DMS114 treated with DMSO at 0.1 percent for 48 hours (cell line): ENCODE results near the gene TSSK6.
"Not testable (repeated sequence)": the region's sequence is repeated elsewhere in the genome, so short reads cannot be mapped to it uniquely, and the experiment has no call there.

ENCODE experiments used
- DNase-seq: peaks from one replicate; lab custom pipeline; 2025; ENCODE audit not compliant: unreplicated experiment; lab: John Stamatoyannopoulos, UW

Gene TSSK6

DNA sequence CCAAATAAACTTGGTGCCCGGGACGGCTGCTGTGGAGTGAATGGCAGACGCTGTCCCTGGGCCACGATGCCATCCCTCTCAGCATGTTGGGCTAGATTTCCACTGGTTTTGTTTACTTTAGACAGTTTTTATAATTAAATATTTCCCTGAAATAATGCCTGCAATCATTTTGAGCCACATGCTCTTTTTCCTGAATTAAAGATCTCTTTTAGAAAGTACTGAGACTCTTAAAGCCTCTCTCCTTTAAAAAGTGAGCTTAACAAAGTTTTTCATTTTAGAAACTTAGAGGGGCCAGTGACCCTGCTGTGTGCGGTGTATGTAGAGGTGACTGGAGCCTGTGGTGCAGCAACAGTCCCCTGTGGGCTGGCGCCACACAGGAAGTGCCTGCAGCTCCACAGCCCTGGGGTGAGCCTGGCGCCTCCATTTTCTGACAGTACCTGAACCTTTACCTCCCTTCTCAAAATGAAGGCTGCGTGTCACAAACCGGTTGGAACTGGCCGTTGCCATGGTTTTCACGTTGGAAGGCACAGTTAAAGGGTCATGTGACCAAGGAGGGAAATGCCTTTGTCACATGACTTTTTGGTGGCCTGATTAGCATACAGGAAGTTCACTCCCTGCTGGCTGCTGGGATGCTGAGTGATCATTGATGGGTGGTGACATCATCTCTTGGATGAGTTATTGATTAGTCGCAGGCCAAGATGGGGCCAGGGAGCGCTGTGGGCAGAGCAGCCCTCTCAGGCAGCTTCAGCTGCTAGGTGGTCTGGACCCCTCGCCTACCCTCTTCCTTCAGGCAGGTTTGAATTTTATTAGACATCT, 26.3 kb downstream of the TSSK6 start:
- DNase-seq: peak; percentile 23

DNA sequence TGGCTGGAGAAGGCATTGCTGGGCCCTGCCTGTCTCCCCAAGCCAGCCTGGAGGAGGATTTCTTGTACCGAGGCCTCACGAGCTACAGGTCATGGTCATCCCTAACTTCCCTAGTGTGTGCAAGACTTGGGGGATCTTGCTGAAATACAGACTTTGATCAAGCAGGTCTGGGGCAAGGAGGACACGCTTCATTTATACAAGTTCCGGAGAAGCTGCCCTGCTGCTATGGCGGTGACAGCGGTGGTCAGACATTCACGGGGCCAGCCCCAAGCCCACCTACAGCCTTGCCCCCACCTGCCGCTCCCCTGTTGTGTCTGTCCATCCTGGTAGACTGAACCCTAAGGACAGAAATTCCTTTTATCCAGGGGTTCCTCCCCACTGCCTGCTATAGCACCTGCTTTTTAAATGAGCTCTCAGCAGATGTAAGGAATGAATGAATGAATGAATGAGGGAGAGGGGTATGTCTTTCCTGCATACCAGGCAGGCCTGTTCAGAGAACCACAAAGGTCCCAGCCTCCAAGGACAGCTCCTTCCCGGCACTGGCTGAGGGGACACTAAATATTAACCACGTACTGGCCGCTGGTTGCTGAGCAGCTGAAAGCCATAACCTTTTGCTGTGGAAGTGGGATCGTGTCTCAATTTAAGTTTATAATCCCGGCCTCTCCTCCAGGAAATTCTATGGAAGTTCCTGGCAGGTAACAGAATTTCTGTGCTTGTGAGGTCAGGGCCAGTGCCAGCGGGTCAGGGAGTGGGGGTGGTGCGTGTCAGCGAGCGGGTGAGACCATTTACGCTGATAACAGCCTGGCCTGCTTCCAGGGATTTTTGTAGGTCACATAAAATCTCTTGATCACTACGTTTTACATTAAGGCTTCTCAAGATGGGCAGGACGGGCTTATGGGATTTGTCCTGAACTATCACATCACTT, 27.1 kb downstream of the TSSK6 start:
- DNase-seq: no peak

DNA sequence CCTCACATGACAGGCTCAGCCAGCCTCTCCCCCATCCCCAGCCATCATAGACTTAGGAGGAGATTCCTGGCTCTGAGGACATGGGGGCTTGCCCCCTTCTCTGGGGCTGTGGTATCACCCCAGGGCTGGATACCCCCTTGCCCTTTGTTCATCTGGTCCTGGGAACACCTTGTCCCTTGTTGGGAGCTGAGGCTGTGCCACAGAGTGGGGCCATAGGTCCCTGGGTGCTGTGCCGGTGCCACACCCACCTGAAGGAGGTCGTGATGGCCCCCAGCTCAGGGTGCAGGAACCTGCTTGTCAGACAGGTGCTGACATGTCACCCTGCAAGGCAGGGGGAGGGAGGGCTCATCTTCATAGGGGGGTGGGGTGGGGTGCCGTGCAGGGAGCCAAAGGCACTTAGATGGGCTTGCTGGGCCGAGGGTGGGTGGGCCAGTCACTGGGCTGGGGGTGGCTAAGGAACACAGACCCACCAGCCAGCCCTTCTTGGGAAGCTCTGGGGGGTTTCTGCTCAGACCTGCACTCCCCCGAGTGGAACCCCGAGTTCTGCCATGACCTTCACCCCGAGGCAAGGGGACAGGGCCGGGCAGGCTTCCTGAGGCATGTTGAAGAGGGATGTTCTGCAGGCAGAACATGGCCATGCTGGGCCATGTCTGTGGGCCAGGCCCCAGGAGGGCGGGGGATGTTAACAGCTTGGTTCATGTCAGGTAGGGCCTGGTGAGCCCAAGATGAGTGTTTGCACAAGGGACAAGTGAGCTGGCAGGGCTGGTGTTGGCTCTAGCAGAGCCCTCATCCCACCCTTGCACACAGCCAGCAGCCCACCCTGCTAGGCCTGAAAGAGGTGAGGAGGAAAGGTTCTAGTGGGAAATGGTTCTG, 28.0 kb downstream of the TSSK6 start:
- no peak for DNase-seq

DNA sequence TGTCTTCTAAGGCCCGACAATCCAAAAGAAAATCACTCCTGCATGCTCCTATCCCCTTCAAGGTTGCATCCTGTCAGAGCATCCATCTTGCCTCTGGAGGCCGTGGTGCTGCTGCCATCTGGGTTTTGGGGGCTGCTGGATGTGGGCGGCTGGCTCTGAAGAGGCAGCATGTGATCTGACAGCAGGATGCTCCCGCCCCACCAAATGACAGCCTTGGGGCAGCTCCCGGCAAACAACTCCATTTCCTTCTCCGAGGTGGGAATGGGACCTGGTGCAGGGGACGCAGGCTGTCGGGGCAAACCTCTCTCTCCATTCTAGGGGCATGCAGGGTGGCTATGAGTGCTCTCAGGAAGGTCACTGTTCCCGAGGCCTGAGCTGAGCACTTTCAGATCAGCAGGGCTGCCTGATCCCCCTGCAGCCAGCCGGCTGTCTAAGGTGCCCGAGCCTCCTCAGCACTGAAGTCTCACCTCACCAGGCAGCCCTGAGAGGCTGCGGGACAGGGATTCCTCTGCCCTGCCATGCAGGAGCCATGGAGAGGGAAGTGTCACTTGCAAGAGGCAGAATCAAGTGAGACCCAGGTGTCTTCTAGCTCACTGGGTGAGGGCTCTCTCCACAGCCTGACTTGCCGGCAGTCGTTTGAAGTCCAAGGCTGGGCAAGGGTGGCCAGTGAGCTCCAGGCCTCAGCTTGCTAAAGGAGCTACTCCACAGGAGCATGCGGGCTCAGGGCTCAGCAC, 28.8 kb downstream of the TSSK6 start:
- DNase-seq: no peak

DNA sequence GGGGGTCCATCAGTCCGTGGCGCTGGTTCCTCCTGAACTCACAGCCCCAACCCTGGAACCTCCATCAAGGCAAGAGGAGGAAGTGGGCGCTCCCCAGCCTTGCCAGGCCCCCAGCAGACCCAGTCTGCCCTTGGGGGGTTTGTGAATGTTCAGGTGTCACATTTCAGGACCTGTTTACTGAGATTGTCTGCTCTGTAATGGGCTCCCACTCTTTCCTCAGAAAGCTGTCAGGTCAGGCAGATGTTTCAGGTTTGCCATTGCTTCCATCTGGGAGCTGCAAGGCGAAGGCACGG, 29.4 kb downstream of the TSSK6 start:
- DNase-seq: no peak

DNA sequence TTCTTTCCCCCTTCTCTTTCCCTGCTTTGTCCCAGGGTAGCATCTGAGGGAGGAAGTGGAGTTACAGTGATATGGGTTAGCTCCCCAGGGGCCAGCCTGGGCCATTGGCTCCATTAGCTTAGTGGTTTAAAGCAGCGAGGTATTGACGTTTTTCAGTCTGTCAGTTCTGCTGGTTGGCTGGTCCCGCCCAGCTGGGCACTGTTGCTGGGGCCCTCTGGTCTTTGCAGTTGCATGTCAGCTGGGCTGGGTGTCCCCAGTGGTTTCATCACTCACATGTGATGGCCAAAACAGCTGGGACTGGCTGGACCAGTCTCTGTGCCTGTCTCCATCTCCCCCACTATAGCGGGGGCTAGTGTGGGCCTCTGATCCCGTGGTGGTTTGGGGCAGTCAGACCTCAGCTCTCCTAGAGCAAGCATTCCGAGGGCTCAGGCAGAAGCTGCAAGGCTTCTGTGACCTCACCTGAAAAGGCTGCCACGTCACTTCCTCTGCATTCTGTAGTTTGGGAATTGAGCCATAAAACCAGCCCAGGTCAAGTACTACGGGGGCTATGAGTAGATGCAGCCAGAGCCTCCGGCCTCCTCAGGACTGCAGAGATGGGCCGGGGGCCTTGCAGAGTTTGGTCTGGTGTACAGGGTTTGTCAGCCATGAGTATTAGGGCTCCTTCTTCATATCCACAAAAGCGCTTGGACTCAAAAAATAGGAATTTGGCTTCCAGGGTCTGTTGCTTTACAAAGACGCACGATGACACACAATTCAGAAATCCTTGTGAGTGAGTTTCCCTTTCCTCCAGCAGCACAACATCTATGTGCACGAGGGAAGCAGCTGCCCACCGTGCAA, 30.0 kb downstream of the TSSK6 start:
- DNase-seq: no peak

DNA sequence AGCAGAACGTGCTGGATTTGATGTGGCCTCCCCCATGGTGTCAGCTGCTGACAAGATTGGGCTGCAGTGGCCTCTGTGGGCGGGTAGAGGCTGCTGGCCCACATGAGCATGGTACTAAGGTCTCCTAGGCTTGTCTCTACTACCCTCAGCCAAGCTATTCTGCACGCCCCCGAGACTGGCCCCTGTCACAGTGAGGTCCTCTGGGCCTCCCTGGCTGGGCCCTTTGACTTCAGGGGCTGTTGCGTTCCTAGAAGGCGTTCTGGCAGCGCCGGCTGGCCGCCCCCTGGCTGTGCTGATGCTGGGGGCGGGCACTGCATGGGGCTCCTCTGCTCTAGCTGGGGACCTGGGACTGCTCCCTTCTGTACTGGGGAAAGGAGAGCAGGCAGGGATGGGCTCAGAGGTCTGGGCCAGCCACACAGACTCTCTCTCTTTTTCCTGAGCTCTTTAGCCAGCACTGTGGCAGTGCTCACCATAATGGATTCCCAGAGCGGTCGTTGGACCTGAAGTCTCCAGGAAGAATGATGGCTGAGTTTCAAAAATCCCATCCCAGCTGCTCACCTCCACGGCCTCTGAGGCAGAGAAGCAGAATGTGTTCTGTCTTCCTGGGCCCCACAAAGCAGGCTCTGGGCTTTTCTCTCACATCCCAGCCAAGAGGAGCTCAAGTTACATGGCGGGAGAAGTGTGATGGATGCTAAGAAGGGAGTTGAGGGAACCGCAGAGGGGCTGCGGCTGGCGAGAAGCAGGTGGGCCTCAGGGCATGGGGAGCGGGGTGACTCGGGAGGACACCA, 32.3 kb downstream of the TSSK6 start:
- no peak for DNase-seq

DNA sequence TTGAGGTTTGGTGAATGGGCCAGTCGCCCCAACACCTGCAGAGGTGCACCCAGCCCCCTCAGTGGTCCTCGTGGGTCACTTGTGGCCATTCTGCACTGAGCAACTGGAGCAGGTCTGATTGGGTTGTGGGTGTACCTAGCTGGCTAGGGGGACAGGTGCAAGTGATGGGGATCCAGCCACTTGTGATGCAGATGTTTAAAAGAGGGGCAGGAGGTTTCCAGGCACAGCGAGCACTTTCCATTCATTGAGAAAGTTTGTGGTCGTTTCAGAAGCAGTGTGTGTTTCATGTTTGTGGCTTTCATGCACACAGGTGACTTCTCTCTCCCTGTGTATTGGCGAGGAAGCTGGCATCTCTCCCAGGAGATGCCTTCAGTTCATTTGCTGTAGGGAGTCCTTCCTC, 34.7 kb downstream of the TSSK6 start:
- no peak for DNase-seq

DNA sequence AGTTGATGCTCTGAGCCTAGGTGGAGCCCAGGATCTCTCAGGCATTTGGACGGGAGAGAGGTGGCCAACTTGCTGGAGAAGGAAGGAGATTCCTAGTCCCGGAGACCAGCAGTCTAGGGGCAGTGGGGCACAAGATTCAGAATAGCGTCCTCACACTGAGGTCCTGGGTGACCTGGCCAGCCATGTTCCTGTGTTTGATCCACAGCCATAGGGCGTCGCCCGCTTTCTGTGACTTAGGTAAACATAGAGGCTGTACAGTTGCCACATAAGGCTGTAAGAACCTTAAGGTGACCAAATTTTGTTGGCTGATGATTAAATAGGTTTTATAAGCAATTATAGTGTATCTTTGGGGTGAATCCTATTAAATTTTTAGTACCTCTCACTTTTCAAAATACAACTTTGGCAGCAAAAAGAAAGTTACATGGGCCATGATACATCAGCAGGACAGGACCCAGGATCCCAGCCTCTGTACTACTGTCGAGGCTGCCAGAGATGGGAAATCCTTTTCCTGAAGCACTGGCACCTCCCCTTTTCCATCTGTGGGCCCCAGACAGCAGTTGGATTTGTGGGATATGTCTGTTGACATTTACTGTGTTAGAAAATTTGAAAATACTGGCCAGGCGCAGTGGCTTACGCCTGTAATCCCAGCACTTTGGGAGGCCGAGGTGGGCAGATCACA, 37.5 kb downstream of the TSSK6 start:
- DNase-seq: no peak

DNA sequence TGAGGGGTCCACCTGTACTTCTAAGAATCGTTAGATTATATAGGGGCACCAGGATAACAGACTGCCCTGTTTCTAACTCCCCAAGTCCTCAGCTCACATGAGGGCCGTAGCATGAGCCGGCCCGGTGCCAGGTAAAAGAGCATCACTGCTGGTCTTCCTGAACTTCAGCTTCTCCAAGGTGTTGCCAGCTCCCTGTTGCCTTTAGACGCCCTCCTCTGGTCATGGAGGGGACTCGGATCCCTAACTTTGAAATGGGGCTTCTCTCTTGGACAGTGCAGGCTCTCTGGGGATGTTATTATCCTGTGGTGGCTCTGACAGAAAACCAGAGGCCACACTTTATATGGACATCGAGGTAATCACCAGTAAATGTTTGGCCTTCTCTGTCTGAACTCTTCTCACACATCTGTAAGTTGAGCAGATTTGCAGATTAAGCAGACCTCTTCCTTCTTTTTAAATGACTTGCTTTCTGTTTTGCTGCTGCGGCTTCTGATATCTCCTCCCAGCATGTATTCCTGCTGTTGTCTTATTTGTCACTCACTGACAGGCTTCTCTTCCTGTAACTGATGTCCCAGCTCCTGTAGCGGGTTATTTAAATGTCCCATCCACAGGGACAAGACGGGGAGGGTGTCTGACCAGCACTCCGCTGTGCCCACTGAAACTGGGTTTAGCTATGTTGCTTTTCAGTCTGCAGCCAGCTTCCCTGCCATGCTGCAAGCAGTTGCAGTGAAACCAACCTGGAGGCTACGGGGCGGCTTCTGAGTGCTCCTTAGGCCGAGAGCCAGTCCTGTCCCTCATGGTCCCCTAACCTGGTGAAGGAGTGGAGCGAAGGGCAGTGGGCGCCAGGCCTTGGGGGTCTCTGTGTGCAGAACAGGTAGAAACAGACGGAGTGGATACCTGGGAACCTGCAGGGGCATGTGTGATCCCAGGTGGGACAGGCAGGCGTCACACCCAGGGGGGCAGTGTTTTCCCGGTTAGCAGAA, 39.2 kb downstream of the TSSK6 start:
- DNase-seq: peak; percentile 20

DNA sequence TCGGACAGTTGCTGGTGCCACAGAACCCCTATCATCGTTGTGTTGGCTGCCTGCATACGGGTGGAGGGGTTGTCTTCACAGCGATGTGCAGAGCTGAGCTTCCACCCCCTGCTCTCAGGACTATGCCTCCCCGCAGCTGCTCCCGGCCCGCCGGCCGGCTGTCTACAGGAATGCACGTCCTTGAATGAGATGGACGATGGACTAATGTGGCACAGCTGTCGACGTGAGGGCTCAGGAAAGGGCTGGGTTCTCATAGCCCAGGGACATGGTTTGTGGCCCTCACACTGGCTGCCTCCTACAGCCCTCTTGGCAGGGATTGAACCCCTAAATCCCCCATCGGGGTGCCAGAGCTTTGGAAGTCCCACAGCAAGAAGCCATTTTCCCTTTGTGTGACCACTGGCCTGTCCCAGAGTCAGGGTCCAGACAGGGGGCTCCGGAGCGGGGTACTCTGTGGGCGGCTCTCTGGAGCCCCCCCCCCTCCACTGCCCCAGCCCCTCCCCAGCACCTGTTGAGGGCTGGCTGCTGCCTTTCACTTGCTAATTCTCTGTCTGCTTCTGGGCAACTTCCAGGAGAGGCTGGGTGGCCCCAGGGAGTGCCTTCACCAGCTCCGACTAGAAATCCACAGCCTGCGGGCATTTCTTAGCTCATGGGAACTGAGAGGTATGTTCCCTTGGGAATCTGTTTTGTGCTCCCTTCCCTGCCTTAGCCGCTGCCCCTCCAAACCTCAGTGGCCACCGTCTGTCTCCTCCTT, 40.2 kb downstream of the TSSK6 start:
- DNase-seq: no peak

DNA sequence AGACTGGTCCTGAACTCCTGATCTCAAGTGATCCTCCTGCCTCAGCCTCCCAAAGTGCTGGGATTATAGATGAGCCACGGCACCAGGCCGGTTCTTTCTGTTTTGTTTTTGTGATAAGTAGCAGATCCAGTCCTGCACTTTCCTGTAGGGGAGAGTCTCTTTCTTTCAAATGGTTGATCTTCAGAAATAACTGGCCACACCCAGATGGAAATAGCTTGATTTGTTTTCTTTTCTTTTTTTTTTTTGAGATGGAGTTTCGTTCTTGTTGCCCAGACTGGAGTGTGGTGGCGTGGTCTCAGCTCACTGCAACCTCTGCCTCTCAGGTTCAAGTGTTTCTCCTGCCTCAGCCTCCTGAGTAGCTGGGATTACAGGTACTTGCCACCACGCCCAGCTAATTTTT, 43.2 kb downstream of the TSSK6 start:
- DNase-seq: not testable (repeated sequence)

DNA sequence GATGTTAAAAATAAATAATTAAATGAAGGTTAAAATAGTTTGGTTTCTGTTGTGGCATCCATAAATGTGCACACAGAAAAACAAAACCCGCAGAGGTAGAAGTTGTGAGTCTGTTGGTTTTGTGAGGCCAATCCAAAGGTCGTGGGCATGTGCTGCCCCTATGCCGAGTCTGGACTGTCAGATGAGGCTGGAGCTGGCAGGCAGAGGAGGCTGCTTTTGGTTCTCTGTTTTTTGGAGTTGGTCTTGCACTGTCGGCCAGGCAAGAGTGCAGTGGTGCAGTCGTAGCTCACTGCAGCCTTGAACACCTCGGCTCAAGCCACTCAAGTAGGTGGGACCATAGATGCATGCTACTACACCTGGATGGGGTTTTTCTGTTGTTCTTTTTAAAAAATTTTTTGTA, 43.7 kb downstream of the TSSK6 start:
- DNase-seq: no peak

DNA sequence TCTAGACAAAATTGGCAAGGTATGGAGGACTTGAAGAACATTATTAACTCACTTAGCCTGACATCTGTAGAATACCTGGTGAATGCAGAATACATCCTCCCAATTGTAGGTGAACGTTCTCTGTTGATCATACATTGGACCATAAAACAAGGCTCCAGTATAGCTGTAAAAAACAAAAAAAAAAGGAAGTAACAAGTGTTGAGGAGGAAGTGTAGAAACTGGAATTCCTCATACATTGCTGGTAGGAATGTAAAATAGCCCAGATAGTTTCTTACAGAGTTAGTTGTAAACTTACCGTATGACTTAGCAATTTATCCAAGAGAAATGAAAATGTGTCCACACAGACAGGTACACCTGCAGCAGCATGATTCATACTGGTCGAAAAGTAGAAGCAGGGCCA, 44.8 kb downstream of the TSSK6 start:
- DNase-seq: no peak

DNA sequence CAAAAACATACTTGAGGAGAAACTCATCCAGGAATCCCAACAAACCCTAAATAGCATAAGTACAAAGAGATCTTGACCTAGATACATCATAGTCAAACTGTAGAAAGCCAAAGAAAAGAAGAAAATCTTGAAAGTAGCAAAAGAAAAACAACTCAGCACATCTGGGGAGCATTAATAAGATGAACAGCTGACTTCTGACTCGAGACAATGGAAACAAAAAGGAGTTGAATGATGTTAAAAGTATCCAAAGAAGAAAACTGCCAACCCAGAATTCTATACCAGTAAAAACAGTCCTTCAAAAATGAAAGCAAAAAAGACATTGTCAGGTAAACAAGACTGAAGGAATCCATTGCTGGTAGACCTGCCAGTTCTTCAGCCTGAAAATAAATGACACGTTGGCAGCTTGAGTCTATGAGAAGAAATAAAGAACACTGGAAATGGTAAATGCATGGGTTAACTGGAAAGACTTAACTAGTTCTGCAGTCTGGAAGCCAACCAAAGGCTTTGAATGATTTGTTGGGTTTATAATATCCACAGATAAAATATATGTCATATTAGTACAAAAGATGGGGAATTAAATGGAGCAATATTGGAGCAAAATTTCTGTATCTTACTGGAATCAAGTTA, 46.8 kb downstream of the TSSK6 start:
- no peak for DNase-seq

DNA sequence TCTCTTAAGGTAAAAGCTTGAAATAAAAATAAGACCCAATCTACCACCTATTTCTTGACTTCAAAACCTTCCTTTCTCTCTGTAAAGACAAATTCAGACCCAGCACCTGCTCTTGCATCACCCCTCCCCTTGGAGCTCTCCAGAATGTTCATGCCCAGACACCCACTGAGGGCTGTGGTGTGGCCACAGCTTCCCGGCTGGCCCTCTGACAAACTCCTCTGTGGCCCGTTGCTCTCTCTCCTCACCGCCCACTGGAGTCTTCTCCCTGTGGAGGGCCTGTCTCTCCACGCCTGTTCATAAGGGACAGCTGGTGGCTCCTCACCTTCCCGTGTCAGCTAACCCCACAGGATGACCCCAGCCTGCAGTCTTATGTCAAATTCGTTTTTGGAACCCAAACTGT, 49.1 kb downstream of the TSSK6 start:
- no peak for DNase-seq
